SU-DHL-6 (cell line): ENCODE measurements around the gene TNPO1.
A peak's percentile ranks its signal among the peaks of the same experiment; 100 is the strongest.

Experiments used
- H2AFZ ChIP-seq: fragments of 200-600 bp; sonication (generic); 2 replicates; pipeline ENCODE4 v1.6.1; 2014; ENCODE audit warnings: low read depth, mild to moderate bottlenecking, moderate library complexity, mixed read lengths, antibody characterized with exemption, low read length; ENCODE audit not compliant: severe bottlenecking
- H3F3A ChIP-seq: fragments of 200-600 bp; shearing (Covaris generic); 2 replicates; pipeline ENCODE4 v1.6.0; 2016; ENCODE audit warnings: antibody characterized with exemption, mild to moderate bottlenecking; ENCODE audit not compliant: insufficient read depth
- H3K27ac ChIP-seq: fragments of 200-600 bp; sonication (generic); 2 replicates; pipeline ENCODE4 v1.5.1; 2016; ENCODE audit warnings: low read depth, mild to moderate bottlenecking, low read length, moderate library complexity, mixed read lengths
- H3K27me3 ChIP-seq: fragments of 200-600 bp; sonication (generic), shearing (Covaris generic); 2 replicates; pipeline ENCODE4 v1.6.0; 2014; ENCODE audit warnings: mild to moderate bottlenecking, low read length
- H3K36me3 ChIP-seq: fragments of 200-600 bp; sonication (generic); 2 replicates; pipeline ENCODE4 v1.6.1; 2014; ENCODE audit warnings: mild to moderate bottlenecking, low read length, mixed read lengths
- H3K4me2 ChIP-seq: fragments of 300-600, 200-600 bp; shearing (Covaris generic), sonication (generic); 2 replicates; pipeline ENCODE4 v1.6.0; 2014; ENCODE audit warnings: low read length, low read depth, mild to moderate bottlenecking; ENCODE audit not compliant: poor library complexity, severe bottlenecking
- H3K4me3 ChIP-seq: fragments of 200-600 bp; sonication (generic); 2 replicates; pipeline ENCODE4 v1.5.1; 2014; ENCODE audit warnings: antibody characterized with exemption, low read length, mild to moderate bottlenecking, mixed read lengths; ENCODE audit not compliant: insufficient read depth, poor library complexity, severe bottlenecking
- H3K79me2 ChIP-seq: fragments of 200-600 bp; sonication (generic); 2 replicates; pipeline ENCODE4 v1.6.1; 2014; ENCODE audit warnings: mild to moderate bottlenecking, low read length, moderate library complexity; ENCODE audit not compliant: insufficient read depth
- H3K9ac ChIP-seq: fragments of 200-600 bp; sonication (generic); 2 replicates; pipeline ENCODE4 v1.7.0; 2014; ENCODE audit warnings: mild to moderate bottlenecking, low read length
- H3K9me2 ChIP-seq: fragments of 200-600 bp; sonication (generic); replicated peaks from 2 replicates; pipeline ENCODE4 v1.6.1; 2014; ENCODE audit warnings: low read length; ENCODE audit not compliant: insufficient read depth
- H3K9me3 ChIP-seq: fragments of 200-600 bp; sonication (generic); 2 replicates; pipeline ENCODE4 v1.6.1; 2014; ENCODE audit warnings: low read length, mixed read lengths; ENCODE audit not compliant: insufficient read depth
- H4K20me1 ChIP-seq: fragments of 200-600 bp; sonication (generic); 2 replicates; pipeline ENCODE4 v1.6.1; 2014; ENCODE audit warnings: low read depth, mild to moderate bottlenecking, antibody characterized with exemption, low read length, moderate library complexity, mixed read lengths
- CTCF ChIP-seq: fragments of 200-600 bp; sonication (generic); IDR thresholded peaks from one replicate; pipeline ENCODE4 v1.5.1; 2017; ENCODE audit warnings: antibody characterized with exemption, mild to moderate bottlenecking, low read length, moderate library complexity; ENCODE audit not compliant: insufficient read depth, poor library complexity, severe bottlenecking
- EZH2phosphoT487 ChIP-seq: fragments of 200-600 bp; sonication (generic), shearing (Covaris generic); conservative IDR thresholded peaks from 2 replicates; pipeline ENCODE4 v1.6.1; 2018; ENCODE audit warnings: mild to moderate bottlenecking, antibody characterized with exemption, low read length, moderate library complexity, mixed read lengths

The TNPO1 gene

DNA sequence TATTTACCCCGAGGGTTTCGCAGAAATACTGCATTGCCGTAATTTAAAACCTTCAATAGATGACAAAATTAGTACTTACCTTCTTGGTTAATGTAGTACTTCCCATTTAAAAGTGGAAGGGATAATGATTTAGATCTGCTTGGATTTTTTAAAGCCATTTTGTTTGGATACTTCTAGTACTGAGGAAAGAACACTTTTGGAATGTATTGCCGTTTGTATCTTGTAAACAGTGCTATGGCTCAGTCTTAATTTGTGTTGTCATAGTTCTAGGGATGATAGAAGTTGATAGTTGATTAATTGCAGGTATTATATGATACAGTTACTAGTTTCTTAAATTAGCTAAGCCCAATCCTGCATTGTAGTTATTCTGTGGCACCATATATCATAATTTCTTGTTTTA, 33.1 kb downstream of the TNPO1 start:
- TF ChIP-seq EZH2phosphoT487 = no peak
- TF ChIP-seq CTCF = no peak
- Histone ChIP-seq H3F3A (no peaks in the 10 kb centered on the region), H3K9me3 (no peaks in the 10 kb centered on the region), H3K27ac (peak overlapping the region; percentile 91; the same call in 1 of the 2 replicates), H3K4me2 (peak overlapping the region; percentile 99), H4K20me1 (peaks cover 54% of the 10 kb centered on the region), H3K9ac (peak overlapping the region; percentile 98), H3K27me3 (no peaks in the 10 kb centered on the region), H3K36me3 (peaks cover 41% of the 10 kb centered on the region), H2AFZ (no peak overlapping the region), H3K79me2 (peaks cover 58% of the 10 kb centered on the region), H3K9me2 (no peaks in the 10 kb centered on the region), H3K4me3 (peak overlapping the region; percentile 75)

GRCh38 chr5:72850113-72850512, 33.7 kb downstream of the TNPO1 start:
- Histone ChIP-seq H3K27me3 (no peaks in the 10 kb centered on the region), H2AFZ (no peak overlapping the region), H3K9me2 (no peaks in the 10 kb centered on the region), H3K27ac (no peak overlapping the region), H3F3A (no peaks in the 10 kb centered on the region), H3K9ac (peak overlapping the region; percentile 98), H3K79me2 (peaks cover 63% of the 10 kb centered on the region), H3K4me3 (peak overlapping the region; percentile 75), H4K20me1 (peaks cover 55% of the 10 kb centered on the region), H3K36me3 (peaks cover 45% of the 10 kb centered on the region), H3K4me2 (peak overlapping the region; percentile 99), H3K9me3 (no peaks in the 10 kb centered on the region)
- TF ChIP-seq CTCF (no peak), EZH2phosphoT487 (no peak)

- H3K27me3 ChIP-seq = no peaks in the 10 kb centered on the region
Observed at GRCh38 chr5:72852356-72852755, 35.9 kb downstream of the TNPO1 start.

More at GRCh38 chr5:72852356-72852755, 35.9 kb downstream of the TNPO1 start:
- no peak overlapping the region for H2AFZ ChIP-seq
- peaks cover 57% of the 10 kb centered on the region for H4K20me1 ChIP-seq
- H3K27ac ChIP-seq = no peak overlapping the region
- H3K9ac ChIP-seq = no peak overlapping the region
- H3K9me2 ChIP-seq = no peaks in the 10 kb centered on the region
- peaks cover 86% of the 10 kb centered on the region for H3K79me2 ChIP-seq
- H3K9me3 ChIP-seq = no peaks in the 10 kb centered on the region
- no peak overlapping the region for H3K4me3 ChIP-seq
- H3K36me3 ChIP-seq = peaks cover 61% of the 10 kb centered on the region
- no peaks in the 10 kb centered on the region; the same call in 1 of the 2 replicates for H3F3A ChIP-seq
- H3K4me2 ChIP-seq = no peak overlapping the region
- TF ChIP-seq CTCF (no peak), EZH2phosphoT487 (no peak)
